ENCODE data around the gene UROC1.

- TF ChIP-seq YY1 (IDR thresholded peaks at IDR 0.05; ENCODE audit: insufficient read depth, insufficient read length) (no peak), SUZ12 (IDR thresholded peaks at IDR 0.05; ENCODE audit: extremely low read depth, insufficient read depth, insufficient read length) (no peak), ZNF274 (IDR thresholded peaks at IDR 0.05; ENCODE audit: low read depth, low read length) (no peak)
Observed at GRCh38 chr3:126545544-126545943, 28.0 kb upstream of the UROC1 start.

Measured in NT2/D1 (cell line).